Breast epithelium (tissue), 4 donors: ENCODE data around the gene KCNN3. TPM values are rescaled to one million over a fixed set of nuclear protein-coding genes. Genes with fewer than 3 reads are reported as not detected.

Experiments
- DNase-seq, 2 donors: peaks; one replicate each; pipeline ENCODE4 v3.0.0-alpha.2; 2019; ENCODE audit warnings: low spot score in 2 of 2
- H3K27ac ChIP-seq, 2 donors: fragments of 200-600 bp; sonication (generic) in 1 of 2; one replicate each; pipeline ENCODE4 v1.5.1; 2016 to 2019; ENCODE audit warnings: mild to moderate bottlenecking in 1 of 2
- H3K27me3 ChIP-seq, 2 donors: fragments of 200-600 bp; sonication (generic) in 1 of 2; one replicate each; pipeline versions ENCODE4 v1.5.1 to v1.6.0; 2017 to 2019; ENCODE audit warnings: control low read depth in 1 of 2, mild to moderate bottlenecking in 1 of 2
- H3K36me3 ChIP-seq: fragments of 200-600 bp; one replicate; pipeline ENCODE4 v1.5.1; 2019
- H3K4me1 ChIP-seq, 2 donors: fragments of 200-600 bp; sonication (generic); one replicate each; pipeline ENCODE4 v1.5.1; 2016 to 2019; ENCODE audit warnings: control low read depth in 1 of 2
- H3K4me3 ChIP-seq, 3 donors: fragments of 200-600 bp; sonication (generic); 1 replicate in 2 of 3; 2 replicates in 1 of 3; pipeline ENCODE4 v1.5.1; 2016 to 2019; ENCODE audit warnings: mild to moderate bottlenecking in 3 of 3, moderate library complexity in 2 of 3
- H3K9me3 ChIP-seq, 2 donors: fragments of 200-600 bp; sonication (generic) in 1 of 2; one replicate each; pipeline ENCODE4 v1.5.1; 2016 to 2019; ENCODE audit warnings: control low read depth in 1 of 2
- POLR2A ChIP-seq: fragments of 450-650 bp; IDR thresholded peaks from one replicate; pipeline ENCODE4 v1.6.1; 2016; ENCODE audit warnings: antibody characterized with exemption, mild to moderate bottlenecking, moderate library complexity
- POLR2AphosphoS5 ChIP-seq, 3 donors: sonication (generic); formaldehyde crosslinking; IDR thresholded peaks; one replicate each; pipeline ENCODE4 v1.6.1; 2017; ENCODE audit warnings: antibody characterized with exemption in 3 of 3
- intact Hi-C: fragments of 100-400 bp; cut with DNase I; formaldehyde crosslinking; loops from one replicate; pipeline ENCODE4 v1.15.1; 2023; ENCODE audit warnings: low total_unique reads
- total RNA-seq, 3 donors: library from RNA; depleted of rRNA; stranded (reverse); fragments of >200 nt; gene quantifications; one replicate each; pipeline ENCODE4 v1.1.0, GENCODE V29; 2016
- TF ChIP-seq, protein P1 (sequence below), 3 donors: fragments of 450-650 bp; IDR thresholded peaks; one replicate each; pipeline ENCODE4 v1.5.1; 2016 to 2017; ENCODE audit warnings: antibody characterized with exemption in 3 of 3, mild to moderate bottlenecking in 3 of 3, moderate library complexity in 3 of 3

KCNN3 gene
- total RNA-seq, 3 donors from 2014 or later = 0.96 to 1.6 (median 1.0) TPM

DNA sequence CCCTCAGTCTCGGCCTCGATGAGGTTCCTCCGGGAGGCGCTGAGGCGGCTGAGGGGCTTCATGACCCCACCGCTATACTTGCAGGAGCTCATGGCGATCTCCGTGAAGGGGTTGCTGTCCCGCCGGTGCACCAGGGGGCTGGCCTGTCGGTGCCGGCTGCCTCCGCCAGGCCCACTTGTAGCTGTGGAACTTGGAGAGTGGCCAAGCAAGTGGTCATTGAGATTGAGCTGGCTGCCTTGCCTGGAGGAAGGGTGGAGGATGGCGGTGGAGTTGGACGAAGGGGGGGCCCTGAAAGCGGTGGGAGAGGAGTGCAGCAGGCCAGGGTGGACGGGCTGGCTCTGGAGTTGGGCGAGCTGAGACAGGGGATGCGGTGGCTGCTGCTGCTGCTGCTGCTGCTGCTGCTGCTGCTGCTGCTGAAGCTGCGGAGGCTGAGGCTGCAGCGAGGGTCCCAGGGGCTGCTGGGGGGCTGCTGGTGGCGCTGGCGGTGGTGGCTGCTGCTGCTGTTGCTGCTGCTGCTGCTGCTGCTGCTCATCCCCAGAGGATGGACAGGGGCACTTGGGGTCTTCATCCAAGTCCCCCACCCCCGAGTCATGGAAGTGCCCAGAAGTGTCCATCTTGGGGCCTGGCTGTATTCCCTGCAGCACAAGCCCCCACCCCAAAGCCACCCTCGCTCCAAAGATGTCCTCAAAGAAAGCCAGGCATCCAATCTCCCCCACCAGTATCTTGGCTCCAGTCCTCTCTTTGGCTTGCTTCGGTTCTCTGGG is 548 bp downstream of the KCNN3 start:
- Histone ChIP-seq H3K4me1 (no peaks in the 10 kb centered on the region), H3K36me3 (no peaks in the 10 kb centered on the region), H3K4me3 (peak overlapping the region; percentile 30 to 53 (median 37)), H3K27ac (no peak overlapping the region), H3K9me3 (no peaks in the 10 kb centered on the region), H3K27me3 (peaks cover 0 to 23% of the 10 kb centered on the region in 2 donors)
- DNase-seq = no peak
- TF ChIP-seq, protein P1, sequence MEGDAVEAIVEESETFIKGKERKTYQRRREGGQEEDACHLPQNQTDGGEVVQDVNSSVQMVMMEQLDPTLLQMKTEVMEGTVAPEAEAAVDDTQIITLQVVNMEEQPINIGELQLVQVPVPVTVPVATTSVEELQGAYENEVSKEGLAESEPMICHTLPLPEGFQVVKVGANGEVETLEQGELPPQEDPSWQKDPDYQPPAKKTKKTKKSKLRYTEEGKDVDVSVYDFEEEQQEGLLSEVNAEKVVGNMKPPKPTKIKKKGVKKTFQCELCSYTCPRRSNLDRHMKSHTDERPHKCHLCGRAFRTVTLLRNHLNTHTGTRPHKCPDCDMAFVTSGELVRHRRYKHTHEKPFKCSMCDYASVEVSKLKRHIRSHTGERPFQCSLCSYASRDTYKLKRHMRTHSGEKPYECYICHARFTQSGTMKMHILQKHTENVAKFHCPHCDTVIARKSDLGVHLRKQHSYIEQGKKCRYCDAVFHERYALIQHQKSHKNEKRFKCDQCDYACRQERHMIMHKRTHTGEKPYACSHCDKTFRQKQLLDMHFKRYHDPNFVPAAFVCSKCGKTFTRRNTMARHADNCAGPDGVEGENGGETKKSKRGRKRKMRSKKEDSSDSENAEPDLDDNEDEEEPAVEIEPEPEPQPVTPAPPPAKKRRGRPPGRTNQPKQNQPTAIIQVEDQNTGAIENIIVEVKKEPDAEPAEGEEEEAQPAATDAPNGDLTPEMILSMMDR (IDR thresholded peaks at IDR 0.05) = no peak
- TF ChIP-seq POLR2A (no peak), POLR2AphosphoS5 (IDR thresholded peaks at IDR 0.05) (no peak)
- intact Hi-C loops = loop anchor here (1.0 kb wide), 1 partner anchor 26 kb away; no protein-coding TSS in a partner anchor

DNA sequence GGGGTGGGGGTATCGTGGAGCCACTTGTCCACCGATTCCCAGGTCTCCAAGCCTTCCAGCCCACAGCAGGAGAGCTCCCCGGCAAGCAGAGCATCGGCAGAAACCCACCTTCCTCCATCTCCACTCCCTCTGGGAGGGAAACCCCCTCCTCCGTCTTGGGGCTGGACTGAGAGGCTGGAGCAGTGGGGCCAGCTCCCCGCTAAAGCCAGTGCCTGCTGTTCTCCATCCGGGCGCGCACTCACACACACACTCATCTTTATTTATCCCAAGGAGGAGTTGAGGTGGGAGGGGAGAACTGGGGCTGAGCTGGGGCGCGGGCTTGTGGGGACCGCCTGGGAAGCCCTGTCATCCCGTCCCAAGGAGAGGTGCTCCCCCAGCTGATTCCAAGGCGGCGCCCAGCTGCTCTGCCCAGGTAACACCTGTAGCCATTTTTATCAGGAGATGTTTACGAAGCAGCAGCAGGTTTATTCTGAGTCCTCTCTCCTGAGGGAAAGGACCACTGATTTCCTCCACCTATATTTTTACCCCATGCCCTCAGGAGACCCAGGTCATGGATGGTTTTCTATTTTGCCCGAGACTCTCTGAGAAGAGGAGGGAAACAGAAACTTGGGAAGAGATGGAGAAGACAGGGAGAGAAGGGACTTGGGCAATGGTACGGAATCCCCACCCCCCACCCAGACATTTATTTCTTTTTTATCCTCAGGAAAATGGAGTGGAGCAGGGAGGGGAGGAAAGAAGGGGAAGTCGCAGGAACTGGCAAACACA is 2.1 kb downstream of the KCNN3 start:
- Histone ChIP-seq H3K4me3 (peak overlapping the region; percentile 30 to 53 (median 37)), H3K27ac (no peak overlapping the region), H3K27me3 (peaks cover 0 to 23% of the 10 kb centered on the region in 2 donors), H3K4me1 (no peaks in the 10 kb centered on the region), H3K36me3 (no peaks in the 10 kb centered on the region), H3K9me3 (no peaks in the 10 kb centered on the region)
- intact Hi-C loops = no loop called here
- no peak for DNase-seq
- TF ChIP-seq POLR2AphosphoS5 (IDR thresholded peaks at IDR 0.05) (no peak), POLR2A (no peak)
- TF ChIP-seq, protein P1 (IDR thresholded peaks at IDR 0.05) = no peak

DNA sequence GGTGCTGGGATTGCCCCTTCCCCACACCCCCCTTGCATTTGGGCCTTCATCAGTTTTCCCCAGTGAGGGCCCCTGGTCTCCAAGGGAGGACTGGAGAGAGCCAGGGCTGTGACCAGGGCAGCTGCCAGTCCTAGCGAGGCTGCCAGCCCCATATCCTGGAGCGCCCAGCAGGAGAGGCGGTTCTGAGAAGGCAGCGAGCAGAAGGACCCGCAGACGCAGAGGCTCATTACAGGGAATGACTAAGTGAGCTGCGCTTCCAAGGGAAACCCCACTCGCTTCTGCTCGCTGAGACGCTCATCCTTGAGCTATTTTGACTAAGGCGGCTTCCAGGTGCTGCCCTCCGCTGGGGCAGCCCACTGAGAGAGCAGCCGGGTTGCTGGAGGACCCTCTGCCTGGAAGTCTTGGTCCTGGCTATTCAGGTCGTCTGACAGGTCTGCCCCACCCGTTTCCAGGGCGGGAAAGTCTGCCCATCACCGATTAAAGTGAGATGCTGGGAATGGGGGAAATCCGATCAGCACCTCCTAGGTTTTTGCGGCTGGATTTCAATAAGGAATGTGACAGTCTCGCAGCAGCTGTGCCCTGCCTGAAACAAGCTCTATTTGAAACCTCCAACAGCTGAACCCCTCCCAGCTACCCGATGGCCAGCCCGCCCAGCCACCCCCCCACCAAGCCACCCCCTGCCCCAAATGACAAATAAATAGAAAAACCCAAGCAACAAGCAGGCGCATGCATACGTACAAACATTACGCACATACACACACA is 2.8 kb downstream of the KCNN3 start:
- Histone ChIP-seq H3K27me3 (peaks cover 0 to 23% of the 10 kb centered on the region in 2 donors), H3K9me3 (no peaks in the 10 kb centered on the region), H3K27ac (no peak overlapping the region), H3K36me3 (no peaks in the 10 kb centered on the region), H3K4me3 (peak overlapping the region in 2 of 3 donors; percentile 30 to 53), H3K4me1 (no peaks in the 10 kb centered on the region)
- intact Hi-C loops = no loop called here
- TF ChIP-seq POLR2A = no peak
- TF ChIP-seq, protein P1 (IDR thresholded peaks at IDR 0.05) = no peak
- no peak for TF ChIP-seq POLR2AphosphoS5 (IDR thresholded peaks at IDR 0.05)
- no peak for DNase-seq

DNA sequence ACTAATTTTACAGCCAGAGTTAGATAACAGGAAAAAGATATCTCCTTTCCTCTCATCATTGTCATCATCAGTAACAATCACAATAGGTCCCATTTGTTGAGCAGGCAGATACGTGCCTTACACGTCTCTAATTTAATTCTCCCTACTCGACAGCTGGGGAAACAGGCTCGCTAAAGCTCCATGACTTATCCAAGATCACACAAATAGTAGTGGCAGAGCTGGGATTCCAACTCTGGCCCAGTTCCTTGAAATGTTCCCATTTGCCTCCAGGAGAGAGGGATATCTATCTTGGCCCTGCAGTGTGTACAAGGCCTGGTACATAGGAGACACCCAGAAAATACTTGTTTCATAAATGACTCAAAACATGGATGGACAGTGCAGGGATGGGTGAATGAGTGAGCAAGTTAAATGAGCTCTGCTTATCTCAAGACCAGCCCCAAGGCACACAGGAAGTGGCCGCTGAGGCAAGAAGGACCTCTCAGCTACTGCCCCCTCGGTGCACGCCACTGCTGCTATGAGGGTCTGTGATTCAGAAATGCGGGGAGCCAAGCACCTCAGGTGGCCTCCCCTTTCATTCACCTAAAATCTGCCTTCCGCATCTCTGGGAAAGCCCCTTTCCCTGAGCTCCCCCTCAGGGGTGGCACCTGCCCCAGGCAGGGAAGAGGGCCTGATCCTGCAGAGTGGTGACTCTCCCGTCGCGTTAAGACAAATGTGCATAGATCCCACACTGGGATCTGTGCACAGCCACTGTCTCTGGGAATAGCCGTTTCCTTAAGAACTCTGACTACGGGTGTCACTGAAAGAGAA is 3.6 kb downstream of the KCNN3 start:
- Histone ChIP-seq H3K9me3 (no peaks in the 10 kb centered on the region), H3K27ac (no peak overlapping the region), H3K4me1 (no peaks in the 10 kb centered on the region), H3K4me3 (no peak overlapping the region), H3K27me3 (peaks cover 0 to 23% of the 10 kb centered on the region in 2 donors), H3K36me3 (no peaks in the 10 kb centered on the region)
- TF ChIP-seq, protein P1 (IDR thresholded peaks at IDR 0.05) = no peak
- no peak for TF ChIP-seq POLR2AphosphoS5 (IDR thresholded peaks at IDR 0.05)
- intact Hi-C loops = no loop called here
- no peak for DNase-seq
